ENCODE data around the gene COX8A. TPM values are rescaled to one million over a fixed set of nuclear protein-coding genes. Genes with fewer than 3 reads are reported as not detected.

The COX8A gene
- total and polyA plus RNA-seq, 2 of the 8 experiments (the other 6 are each of a cell fraction or from before 2014, with no cell fraction given) = 365 to 1,720 TPM

- no peak for TF ChIP-seq TBP (IDR thresholded peaks at IDR 0.05; ENCODE audit: low read depth, low read length)
These were observed 26.5 kb downstream of the COX8A start (continued) for GRCh38 chr11:64000740-64001483.
